CD4-positive, alpha-beta T cell (primary cell): ENCODE measurements around the gene CORO1C. TPM values are rescaled to one million over a fixed set of nuclear protein-coding genes. Genes with fewer than 3 reads are reported as not detected.

Experiments
- ATAC-seq: fragments of 200-7000 bp; cut with Tn5 transposase; one replicate; pipeline ENCODE4 v1.10.0; 2022; ENCODE audit warnings: mild to moderate bottlenecking; ENCODE audit not compliant: poor library complexity
- CTCF ChIA-PET: fragments of 350-600 bp; sonication (Branson Sonifier 250); formaldehyde crosslinking; loops from one replicate; lab custom pipeline; 2021; ENCODE audit warnings: antibody characterized with exemption, inconsistent platforms; lab: Charles Lee
- POLR2A ChIA-PET: fragments of 350-600 bp; sonication (Branson Sonifier 250); formaldehyde crosslinking; loops from one replicate; lab custom pipeline; 2021; ENCODE audit warnings: antibody characterized with exemption, inconsistent platforms; lab: Charles Lee
- DNase-seq, 14 experiments: peaks; one replicate each; pipeline ENCODE4 v3.0.0-alpha.2; 2013 to 2020; ENCODE audit warnings: mixed read lengths in 2 of 14
- H3K27ac ChIP-seq, 2 donors: one replicate each; pipeline versions ENCODE4 v1.5.1 to v1.7.0; 2013; ENCODE audit warnings: low read length in 2 of 2, low read depth in 1 of 2, mild to moderate bottlenecking in 1 of 2
- H3K27me3 ChIP-seq, 2 experiments: 1 replicate in 1 of 2; 2 replicates in 1 of 2; pipeline versions ENCODE4 v1.6.1 to v1.7.0; 2013; ENCODE audit warnings: low read length in 2 of 2, control low read depth in 1 of 2, mild to moderate bottlenecking in 1 of 2, moderate library complexity in 1 of 2; ENCODE audit not compliant: insufficient read depth in 2 of 2, control insufficient read depth in 1 of 2
- H3K36me3 ChIP-seq: one replicate; pipeline ENCODE4 v1.6.1; 2013; ENCODE audit warnings: low read length, control low read depth; ENCODE audit not compliant: insufficient read depth
- H3K4me1 ChIP-seq: one replicate; pipeline ENCODE4 v1.6.1; 2013; ENCODE audit warnings: low read length, control low read depth; ENCODE audit not compliant: insufficient read depth
- H3K4me3 ChIP-seq: one replicate; pipeline ENCODE4 v1.5.1; 2013; ENCODE audit warnings: mild to moderate bottlenecking, low read length, moderate library complexity
- H3K9me3 ChIP-seq, 2 experiments: 1 replicate in 1 of 2; 2 replicates in 1 of 2; pipeline versions ENCODE4 v1.6.1 to v1.7.0; 2013; ENCODE audit warnings: low read length in 2 of 2, mild to moderate bottlenecking in 2 of 2, control low read depth in 1 of 2, moderate library complexity in 1 of 2; ENCODE audit not compliant: control insufficient read depth in 1 of 2, insufficient read depth in 1 of 2
- H3K27ac Mint-ChIP-seq: one replicate; pipeline ENCODE4 v1.8.0; 2020; ENCODE audit warnings: mixed read lengths
- H3K27me3 Mint-ChIP-seq: one replicate; pipeline ENCODE4 v1.8.0; 2021; ENCODE audit warnings: mixed read lengths
- H3K36me3 Mint-ChIP-seq: one replicate; pipeline ENCODE4 v1.8.0; 2021; ENCODE audit warnings: low read depth, mixed read lengths
- H3K4me1 Mint-ChIP-seq: one replicate; pipeline ENCODE4 v1.8.0; 2021; ENCODE audit warnings: low read depth, mixed read lengths
- H3K4me3 Mint-ChIP-seq: one replicate; pipeline ENCODE4 v1.8.0; 2020; ENCODE audit warnings: mild to moderate bottlenecking, mixed read lengths
- H3K9me3 Mint-ChIP-seq: one replicate; pipeline ENCODE4 v1.8.0; 2020; ENCODE audit warnings: mixed read lengths
- intact Hi-C, 2 experiments: fragments of 100-400 bp; cut with DNase I in 1 of 2; cut with micrococcal nuclease in 1 of 2; formaldehyde crosslinking; loops; one replicate each; pipeline versions ENCODE4 v1.15.1 to v1.9.0; 2023 to 2025; cut with DNase I, micrococcal nuclease
- total RNA-seq, 174 experiments: library from RNA in 2 of 174; stranded (reverse) in 2 of 174; gene quantifications; one replicate each; pipeline ENCODE4 v1.2.3 and lab custom pipeline; 2021 to 2026
- TF ChIP-seq, protein P1 (sequence below): fragments of 200-600 bp; IDR thresholded peaks from one replicate; pipeline ENCODE4 v1.8.0; 2022; ENCODE audit warnings: antibody characterized with exemption, mild to moderate bottlenecking

CORO1C gene
- total RNA-seq, 2 experiments from 2014 or later, result 6.7 to 7.4 TPM

DNA sequence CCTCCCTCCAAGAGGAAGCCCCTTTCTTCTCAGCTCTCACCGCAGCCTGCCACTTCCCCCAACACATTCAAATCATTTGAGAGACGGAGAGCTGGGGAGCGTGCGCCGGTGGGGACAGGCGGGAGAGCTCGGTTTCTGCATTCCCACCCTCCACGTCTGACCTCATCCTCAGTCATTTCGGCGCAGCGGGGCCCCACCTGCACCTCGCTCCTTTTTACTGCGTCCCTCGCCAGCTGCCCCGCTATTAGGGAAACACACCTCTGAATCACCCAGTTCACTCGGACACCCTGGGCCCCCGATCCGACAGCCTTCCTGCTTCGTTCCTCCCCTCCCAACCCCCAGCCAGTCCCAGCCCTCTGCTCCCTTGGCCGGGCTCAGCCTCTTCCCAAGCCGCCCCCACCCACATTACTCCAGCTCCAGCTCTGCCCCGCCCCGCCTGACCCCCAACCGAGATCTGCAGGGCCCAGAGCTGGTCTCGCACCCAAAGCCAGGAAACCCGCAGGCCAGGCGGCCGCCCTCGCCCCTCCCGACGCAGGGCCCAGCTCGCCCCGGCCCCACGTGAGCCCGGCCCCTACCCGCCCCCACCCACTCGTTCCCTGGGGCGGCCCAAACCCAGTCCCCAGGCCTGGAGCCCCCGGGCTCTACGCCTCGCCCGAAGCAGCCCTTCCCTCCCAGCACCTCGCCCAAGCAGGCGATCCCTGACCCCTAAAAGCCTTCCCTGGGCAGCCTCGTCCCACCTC, 783 bp downstream of the CORO1C start:
- peak overlapping the region; percentile 93 for H3K4me3 ChIP-seq
- H3K9me3 Mint-ChIP-seq, result no peaks in the 10 kb centered on the region
- TF ChIP-seq, protein P1, sequence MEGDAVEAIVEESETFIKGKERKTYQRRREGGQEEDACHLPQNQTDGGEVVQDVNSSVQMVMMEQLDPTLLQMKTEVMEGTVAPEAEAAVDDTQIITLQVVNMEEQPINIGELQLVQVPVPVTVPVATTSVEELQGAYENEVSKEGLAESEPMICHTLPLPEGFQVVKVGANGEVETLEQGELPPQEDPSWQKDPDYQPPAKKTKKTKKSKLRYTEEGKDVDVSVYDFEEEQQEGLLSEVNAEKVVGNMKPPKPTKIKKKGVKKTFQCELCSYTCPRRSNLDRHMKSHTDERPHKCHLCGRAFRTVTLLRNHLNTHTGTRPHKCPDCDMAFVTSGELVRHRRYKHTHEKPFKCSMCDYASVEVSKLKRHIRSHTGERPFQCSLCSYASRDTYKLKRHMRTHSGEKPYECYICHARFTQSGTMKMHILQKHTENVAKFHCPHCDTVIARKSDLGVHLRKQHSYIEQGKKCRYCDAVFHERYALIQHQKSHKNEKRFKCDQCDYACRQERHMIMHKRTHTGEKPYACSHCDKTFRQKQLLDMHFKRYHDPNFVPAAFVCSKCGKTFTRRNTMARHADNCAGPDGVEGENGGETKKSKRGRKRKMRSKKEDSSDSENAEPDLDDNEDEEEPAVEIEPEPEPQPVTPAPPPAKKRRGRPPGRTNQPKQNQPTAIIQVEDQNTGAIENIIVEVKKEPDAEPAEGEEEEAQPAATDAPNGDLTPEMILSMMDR, result no peak
- H3K27me3 Mint-ChIP-seq, result no peaks in the 10 kb centered on the region
- H3K36me3 Mint-ChIP-seq, result no peaks in the 10 kb centered on the region
- H3K27ac Mint-ChIP-seq, result peak overlapping the region; percentile 88
- no peaks in the 10 kb centered on the region for H3K9me3 ChIP-seq
- ATAC-seq (no peak), DNase-seq (peak in 13 of 14 experiments; percentile 2 to 64 (median 18))
- H3K4me1 Mint-ChIP-seq, result peaks cover 26% of the 10 kb centered on the region
- H3K4me1 ChIP-seq, result peaks cover 26% of the 10 kb centered on the region
- ChIA-PET CTCF (interaction anchor here (1.4 to 1.6 kb wide), 2 partner anchors 9 to 66 kb away, joined by 4 read pairs; no protein-coding TSS in a partner anchor), POLR2A (interaction anchor here (0.7 to 1.4 kb wide), 5 partner anchors 39 to 170 kb away, joined by 3 to 9 read pairs (median 5); partner anchors contain the start of genes ISCU and SART3)
- no peaks in the 10 kb centered on the region for H3K27me3 ChIP-seq
- no peaks in the 10 kb centered on the region for H3K36me3 ChIP-seq
- intact Hi-C loops, result loop anchor here (2.0 to 5.0 kb wide), 9 partner anchors 38 to 372 kb away; partner anchors contain the start of genes SELPLG (in 2 of the 2), ISCU (in 1 of the 2) and SART3 (in 1 of the 2)
- H3K27ac ChIP-seq, result peak overlapping the region in 1 of 2 donors; percentile 63
- H3K4me3 Mint-ChIP-seq, result peak overlapping the region; percentile 91

DNA sequence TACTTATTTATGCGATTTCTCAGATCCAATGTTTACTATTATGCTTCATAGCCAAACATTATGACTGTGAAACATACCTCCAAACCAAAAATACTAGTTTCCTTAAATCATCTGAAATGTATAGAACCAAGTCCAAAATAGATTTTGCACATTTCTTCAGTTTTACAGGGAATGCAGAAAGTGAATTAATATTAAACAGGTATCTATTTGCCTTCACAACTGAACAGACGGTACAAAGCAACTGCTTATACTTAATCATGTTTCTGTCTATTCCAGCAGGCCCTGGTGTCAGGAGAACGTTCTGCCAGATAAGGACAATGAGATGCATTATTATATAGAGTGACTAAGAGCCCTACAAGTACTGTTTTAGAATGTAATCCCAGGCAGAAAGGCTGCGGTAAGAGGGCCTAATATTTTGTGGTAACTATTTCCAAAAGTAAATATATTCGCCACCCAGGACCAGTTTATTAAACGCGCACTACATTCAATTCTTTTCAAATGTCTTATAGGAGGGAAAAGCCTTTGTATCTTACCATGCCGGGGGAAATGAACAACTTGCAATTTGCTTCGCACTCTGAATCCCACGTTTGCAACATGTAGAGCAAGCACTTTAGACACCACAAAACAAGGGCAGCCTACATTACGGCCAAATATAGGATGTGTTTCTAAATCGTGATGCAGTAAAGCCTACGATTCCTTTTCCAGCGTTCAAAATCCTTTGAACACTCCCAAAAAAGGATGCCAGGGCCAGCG, 1.5 kb downstream of the CORO1C start:
- peaks cover 26% of the 10 kb centered on the region for H3K4me1 ChIP-seq
- intact Hi-C loops, result loop anchor here (2.0 to 5.0 kb wide), 10 partner anchors 37 to 373 kb away; partner anchors contain the start of genes SELPLG (in 2 of the 2), ISCU (in 1 of the 2), SART3 (in 1 of the 2) and SSH1 (in 1 of the 2)
- ATAC-seq (no peak), DNase-seq (no peak)
- ChIA-PET POLR2A (interaction anchor here (0.7 to 1.4 kb wide), 5 partner anchors 38 to 169 kb away, joined by 3 to 9 read pairs (median 5); partner anchors contain the start of genes ISCU and SART3), CTCF (interaction anchor here (1.4 to 1.6 kb wide), 2 partner anchors 8 to 65 kb away, joined by 4 read pairs; no protein-coding TSS in a partner anchor)
- H3K9me3 ChIP-seq, result no peaks in the 10 kb centered on the region
- H3K27me3 ChIP-seq, result no peaks in the 10 kb centered on the region
- no peak overlapping the region for H3K27ac ChIP-seq
- Mint-ChIP-seq H3K27ac (peak overlapping the region; percentile 88), H3K4me1 (peaks cover 29% of the 10 kb centered on the region), H3K27me3 (no peaks in the 10 kb centered on the region), H3K36me3 (no peaks in the 10 kb centered on the region), H3K4me3 (peak overlapping the region; percentile 91), H3K9me3 (no peaks in the 10 kb centered on the region)
- TF ChIP-seq, protein P1, result no peak
- H3K36me3 ChIP-seq, result no peaks in the 10 kb centered on the region
- H3K4me3 ChIP-seq, result peak overlapping the region; percentile 93
